HG03045 (cell line): ENCODE results near the gene PHACTR1.
"Not testable (repeated sequence)": the region's sequence is repeated elsewhere in the genome, so short reads cannot be mapped to it uniquely, and the experiment has no call there.

ENCODE experiments used
- ATAC-seq: cut with Tn5 transposase; IDR thresholded peaks from one replicate; pipeline ENCODE4 v1.9.1; 2021; ENCODE audit warnings: mild to moderate bottlenecking, moderate library complexity; ENCODE audit not compliant: unreplicated experiment

The PHACTR1 gene

DNA sequence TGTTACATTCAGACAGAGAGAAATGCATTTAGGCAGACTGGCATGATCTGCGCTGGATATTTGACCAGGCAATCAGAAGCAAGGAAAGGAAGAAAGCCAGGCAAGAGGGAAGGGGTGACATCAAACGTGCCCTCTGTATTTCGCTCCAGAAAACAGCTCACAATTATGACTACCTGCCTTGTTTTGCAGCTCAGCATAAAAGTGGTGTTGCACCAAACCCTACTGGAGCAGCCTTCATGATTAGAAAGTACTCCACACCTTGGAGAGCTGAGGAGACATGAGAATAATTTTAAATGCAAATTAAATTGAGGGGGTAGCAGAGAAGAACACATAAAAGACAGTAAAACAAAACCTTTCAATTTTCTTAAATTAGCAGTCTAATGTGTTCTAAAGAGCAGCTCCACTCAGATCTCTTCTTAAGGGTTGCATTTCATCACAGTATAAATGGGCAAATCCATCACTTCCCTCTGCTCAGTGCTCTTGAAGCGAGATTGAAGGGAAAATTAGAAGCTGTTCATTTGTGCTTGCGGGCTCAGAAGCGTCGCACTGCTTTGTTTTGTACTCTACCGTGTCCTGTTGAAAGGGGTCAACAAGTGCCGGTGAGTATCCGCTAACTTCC lies at the start of gene PHACTR1:
Gene PHACTR1 (plus strand): TSS at position 470 of the 619 bp plus-strand sequence.
- ATAC-seq = no peak

DNA sequence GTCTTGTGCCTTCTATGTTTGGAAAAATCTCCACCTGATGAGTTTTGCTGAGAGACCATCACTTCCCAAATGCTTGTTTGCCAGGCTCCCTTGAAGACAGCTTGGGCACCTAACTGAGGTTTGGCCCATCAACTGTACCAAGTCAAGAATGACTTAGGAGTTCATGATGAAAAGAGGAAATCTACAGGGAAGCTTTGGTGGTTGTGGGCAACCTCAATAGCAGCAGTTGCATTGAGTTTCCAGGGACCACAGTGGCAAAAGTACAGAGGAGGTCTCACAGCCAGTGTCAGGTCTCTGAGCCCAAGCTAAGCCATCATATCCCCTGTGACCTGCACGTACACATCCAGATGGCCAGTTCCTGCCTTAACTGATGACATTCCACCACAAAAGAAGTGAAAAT lies 49.7 kb upstream of the PHACTR1 start:
- ATAC-seq = no peak

DNA sequence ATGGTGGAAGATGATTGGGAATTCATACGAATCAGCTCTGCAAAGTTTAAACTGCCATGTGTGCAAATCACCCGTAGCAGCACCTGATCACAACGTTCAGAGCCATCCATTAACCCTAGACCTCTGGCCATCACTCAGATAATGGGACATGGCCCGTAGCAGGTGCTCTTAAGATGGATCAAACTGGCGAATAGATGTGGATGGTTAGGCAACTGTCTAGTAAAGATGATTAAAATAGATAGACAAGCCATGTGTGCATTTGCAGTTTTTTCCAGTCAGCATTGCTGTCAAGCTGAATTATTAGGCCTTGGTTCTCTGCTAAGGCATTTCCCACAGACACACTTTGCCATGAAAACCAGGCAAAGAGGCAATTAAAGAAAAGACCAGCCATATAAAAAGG lies 40.6 kb upstream of the PHACTR1 start:
- ATAC-seq = no peak

DNA sequence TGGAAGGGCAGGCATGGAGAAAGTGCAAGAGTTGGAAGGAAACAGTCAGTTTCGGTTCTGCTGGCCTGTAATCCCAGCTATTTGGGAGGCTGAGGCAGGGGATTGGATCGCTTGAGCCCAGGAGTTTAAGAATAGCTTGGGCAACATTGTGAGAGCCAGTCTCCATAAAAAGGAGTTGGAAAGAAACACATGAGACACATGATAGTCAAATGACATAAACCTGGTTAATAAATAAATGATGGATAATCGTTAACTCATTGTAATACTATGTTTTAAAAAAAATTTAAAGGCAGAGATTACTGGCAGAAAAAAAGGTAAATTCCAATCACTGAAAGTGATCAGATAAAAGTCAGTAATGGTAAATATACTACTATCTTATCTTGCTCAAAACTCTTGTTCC lies 37.2 kb upstream of the PHACTR1 start:
- ATAC-seq = no peak

DNA sequence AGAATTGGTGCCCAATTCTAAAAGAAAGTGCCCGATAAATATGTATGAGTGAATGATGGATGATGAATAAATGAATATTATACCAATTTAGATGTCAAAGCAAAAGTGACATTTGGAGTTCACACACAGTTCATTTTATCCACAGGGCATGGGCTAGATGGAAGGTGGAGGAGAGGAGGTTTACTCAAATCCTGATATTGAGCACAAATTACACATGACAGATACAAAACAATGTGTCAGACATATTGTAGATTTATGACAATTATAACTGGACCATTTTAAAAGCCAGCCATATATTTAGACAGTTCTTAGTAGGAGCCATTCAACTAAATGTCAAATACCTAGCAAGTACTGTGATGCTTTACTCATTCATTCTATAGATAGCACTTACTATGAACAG lies 23.4 kb upstream of the PHACTR1 start:
- no peak for ATAC-seq

DNA sequence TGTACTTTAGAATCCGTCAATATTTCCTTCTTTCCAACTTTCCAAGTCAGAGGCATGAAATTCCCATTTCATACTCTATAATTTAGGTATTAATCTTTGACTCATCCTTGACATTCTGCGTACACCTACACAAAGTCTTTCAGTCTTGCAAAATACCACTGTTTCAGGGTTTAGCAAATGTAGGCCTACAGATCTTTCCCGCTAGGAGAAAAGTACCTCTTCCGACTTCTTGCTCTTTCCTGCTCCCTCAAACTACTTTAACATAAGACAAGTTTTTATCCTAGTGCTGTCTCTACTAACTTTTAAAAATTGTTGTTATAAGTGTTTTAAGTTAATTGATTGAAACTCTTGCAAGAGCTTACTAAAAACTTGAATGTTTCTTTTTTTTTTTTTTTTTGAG lies 18.3 kb upstream of the PHACTR1 start:
- no peak for ATAC-seq

DNA sequence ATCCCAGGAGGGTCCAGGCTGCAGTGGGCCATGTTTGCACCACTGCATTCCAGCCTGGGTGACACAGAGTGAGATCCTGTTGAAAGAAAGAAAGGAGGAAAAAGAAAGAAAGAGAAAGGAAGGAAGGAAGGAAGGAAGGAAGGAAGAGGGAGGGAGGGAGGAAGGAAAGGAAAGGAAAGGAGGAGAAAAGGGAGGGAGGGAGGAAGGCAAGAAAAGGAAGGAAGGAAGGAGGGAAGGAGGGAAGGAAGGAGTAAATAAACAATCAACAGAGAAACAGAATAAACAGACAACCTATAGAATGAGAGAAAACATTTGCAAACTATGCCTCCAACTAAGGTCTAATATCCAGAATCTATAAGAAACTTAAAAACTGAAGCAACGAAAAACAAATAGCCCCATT lies 11.6 kb upstream of the PHACTR1 start:
- no peak for ATAC-seq

DNA sequence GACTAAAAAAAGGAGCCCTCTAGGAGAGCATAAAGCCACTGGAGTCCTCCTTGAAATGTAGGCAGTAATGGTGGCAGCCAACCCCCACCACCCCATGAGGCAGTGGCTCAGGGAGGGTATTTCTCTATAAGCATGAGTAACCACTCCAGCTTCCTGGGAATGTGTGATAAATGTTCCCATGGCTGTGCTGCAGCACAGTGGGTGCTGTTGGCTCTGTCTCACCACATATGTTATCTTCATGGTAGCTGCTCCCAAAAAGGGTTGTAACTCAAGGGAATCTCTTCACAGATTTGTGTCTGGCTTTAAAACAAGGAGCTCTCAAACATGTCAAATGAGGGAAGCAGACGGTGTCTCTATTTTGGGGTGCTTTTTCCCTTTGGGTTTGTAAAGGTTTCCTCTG lies 7.5 kb upstream of the PHACTR1 start:
- no peak for ATAC-seq

DNA sequence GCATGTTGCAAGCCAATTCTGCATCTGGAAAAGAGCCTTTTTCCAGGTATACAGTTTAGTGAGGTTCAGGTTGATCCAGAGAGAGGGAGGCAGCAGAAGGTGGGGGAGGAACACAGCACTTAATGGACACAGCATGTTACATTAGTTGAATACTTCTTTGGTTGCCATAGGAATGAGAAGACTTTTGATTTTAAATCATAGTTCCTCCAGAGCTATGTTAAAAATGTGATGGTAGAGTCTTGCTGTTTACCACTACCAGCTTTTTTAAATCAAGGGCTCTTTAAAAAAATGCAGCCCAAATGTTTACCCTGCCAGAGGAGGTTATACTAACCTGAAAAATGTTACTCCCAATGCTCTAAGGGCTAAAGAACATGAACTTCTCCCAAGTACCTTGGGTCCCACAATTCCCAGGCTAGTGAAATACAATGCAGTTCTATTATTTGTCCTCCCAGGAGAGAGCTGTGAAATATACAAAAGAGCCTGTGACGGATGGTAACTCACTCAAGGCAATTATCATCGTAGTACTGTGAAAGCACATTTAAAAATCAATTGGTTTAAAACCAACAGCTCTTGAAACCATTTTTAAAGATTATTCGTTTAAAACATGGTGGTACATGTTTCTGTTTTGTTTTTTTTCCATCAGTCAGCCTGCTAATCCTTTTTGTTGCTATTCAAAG lies 6.9 kb upstream of the PHACTR1 start:
- ATAC-seq = no peak

DNA sequence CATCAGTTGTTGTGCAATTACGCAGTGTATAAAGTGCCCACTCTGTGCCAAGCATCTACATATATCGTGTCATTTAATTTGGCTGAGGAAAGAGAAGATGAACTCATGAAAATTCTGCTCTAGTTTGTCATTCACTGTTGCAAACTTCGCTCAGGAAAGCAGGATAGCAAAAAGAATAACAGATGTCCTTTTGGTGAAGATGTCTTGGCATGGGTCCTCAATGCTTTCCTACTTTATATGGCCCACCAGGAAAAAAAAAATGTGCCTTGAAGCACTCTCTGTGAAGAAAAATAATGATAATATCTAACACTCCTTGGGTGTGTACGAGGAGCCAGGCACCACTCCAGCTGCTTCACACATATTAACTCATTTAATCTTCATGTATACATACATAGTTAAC lies 5.6 kb upstream of the PHACTR1 start:
- no peak for ATAC-seq

DNA sequence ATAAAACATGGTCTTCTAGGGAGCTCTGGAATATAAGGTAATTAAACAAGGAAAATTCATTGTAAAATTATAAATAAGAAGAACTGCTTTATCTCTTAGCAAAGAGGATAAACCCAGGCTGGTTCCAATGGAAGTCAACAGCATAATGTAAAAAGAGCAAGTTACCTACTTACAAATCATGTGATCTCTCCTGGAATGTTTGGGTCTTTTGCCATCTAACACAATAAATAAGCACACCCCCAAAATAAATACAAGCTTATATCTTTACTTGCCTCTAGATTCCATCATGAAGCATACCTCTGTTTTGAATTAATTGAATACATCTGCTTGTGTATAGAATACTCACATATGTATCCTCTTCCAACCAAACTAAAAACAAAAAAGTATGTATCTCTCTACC lies 2.5 kb upstream of the PHACTR1 start:
- no peak for ATAC-seq

DNA sequence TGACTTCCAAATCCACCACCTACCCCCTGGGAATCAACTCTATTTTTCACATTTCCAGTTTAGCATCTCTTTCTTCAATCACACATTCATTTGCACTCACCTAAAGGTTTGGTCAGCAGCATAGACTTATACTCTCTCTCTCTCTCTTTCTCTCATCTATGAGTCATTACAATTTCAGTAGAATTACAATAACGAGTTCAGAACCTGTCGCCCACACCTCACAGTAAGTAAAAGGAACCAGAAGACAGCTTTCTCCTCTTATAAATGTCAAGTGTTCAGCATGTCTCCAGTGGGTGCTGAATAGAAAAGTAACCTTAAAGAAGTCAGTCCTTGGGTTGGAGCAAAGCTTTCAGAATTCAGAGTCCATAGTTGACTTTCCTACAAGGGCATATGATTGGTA lies 1.1 kb upstream of the PHACTR1 start:
- ATAC-seq = no peak

DNA sequence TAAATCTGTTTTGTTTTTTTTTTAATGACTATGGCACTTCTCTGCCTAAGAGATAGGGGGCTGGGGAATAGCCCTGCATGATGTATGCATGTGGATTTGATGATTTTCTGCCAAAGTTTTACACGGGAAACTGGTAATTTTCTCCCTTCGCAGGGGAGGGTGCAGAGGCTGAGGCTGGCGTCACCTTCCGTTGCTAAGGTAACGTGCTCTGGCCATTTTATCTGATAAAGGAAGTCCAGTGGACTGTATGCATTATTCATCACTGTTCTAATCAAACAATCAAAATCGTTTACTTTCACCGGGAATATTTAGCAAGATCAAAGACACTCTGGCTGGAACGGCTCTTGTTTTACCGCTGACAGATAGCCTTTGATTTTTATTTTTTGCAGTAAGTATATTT lies 789 bp downstream of the PHACTR1 start:
- no peak for ATAC-seq

DNA sequence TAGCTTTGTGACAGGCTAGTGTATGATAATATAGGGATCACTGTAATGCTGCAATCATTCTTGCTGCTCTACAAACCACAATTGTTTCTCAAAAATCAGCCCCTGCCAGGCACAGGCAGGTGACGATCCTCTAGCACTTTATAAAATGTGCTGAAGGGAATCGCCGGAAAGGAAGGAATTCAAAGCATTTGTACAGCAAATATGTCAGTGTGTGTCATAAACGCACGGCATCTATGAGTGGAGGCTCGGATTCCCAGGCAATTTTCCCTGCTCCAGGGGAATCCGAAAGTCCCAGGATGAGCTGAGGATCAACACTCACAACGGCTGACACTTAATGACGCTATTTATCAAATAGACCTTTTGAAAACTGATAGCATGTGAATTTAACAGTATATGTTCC lies 1.4 kb downstream of the PHACTR1 start:
- ATAC-seq = no peak

DNA sequence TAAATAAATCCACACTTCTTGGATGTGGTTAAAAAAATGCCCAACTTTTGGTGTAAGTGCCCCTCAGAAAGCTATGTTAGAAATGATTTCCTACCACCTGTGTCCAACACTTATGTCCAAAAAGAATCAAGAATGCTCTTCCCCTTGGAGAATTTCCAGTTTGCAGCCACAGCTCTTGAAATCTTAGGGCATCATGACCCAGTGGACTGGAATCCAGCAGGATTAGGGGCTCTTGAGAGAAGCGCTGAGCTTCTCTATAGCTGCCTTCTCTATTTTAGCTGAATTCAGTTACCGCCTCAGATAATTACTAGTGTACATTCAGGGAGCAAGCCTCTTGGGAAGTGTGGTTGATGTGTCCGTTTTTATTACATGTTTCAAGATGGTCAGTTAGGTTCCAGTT lies 2.5 kb downstream of the PHACTR1 start:
- no peak for ATAC-seq

DNA sequence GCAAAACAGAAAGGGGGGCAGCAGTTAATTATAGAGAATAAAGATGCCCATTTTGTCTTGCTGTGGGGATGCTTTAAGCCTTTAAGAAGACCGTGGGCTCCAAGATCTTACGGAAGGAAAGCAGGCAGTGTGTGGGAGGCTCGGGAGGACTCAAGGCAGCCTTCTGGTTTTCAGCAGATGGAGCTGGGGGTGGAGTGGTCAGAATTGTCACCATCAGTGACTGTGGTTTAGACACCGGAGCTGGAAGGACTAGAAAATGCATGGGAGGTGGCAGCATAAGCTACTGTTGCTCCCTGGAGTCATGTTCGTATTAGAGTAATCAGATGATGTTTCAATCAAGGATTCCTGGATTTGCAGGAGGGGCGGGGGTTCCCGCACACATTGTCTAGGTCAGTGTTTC lies 3.7 kb downstream of the PHACTR1 start:
- ATAC-seq = no peak

DNA sequence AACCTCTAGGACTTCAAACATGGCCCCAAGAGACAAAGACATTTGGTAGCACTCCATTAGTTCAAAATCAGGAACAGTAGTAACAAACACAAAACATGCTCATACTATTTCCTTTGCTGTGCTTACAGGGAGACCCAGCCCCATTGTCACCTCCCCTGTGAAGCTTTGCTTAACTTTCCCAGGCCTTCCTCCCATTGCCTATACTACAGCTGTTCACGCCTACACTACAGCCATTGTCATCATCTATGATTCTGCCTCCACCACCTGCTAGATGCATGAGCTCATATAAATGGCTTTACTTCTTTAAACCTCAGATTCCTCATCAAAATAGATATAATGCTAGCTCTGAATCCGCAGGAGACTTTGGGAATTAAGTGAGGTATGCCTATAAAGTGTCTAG lies 8.7 kb downstream of the PHACTR1 start:
- ATAC-seq = no peak

DNA sequence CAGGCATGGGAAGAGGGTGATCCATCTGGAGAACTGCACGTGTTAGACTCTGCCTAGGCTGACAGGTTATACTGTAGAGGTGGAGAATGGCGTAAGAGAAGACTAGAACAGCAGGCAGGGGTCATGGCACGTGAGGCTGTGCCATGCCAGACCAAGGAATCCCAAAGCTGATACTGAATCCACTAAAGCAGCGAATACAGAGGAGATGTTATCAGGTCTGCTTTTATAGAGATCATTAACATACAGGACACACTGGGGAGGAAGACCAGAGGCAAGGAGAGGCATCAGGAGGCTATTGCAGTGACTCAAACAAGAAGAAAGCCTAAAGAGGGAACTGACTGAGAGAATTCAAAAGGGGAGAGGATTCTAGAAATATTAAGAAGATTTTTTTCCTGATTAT lies 12.9 kb downstream of the PHACTR1 start:
- ATAC-seq = no peak

DNA sequence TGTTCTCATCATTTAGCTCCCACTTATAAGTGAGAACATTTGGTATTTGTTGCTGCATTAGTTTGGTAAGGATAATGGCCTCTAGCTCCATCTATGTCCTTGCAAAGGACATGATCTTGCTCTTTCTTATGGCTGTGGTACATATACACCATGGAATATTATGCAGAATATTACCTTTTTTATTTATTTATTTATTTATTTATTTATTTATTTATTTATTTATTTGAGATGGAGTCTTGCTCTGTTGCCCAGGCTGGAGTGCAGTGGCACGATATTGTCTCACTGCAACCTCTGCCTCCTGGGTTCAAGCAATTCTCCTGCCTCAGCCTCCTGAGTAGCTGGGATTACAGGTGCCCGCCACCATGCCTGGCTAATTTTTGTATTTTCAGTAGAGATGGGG lies 14.2 kb downstream of the PHACTR1 start:
- not testable (repeated sequence) for ATAC-seq

DNA sequence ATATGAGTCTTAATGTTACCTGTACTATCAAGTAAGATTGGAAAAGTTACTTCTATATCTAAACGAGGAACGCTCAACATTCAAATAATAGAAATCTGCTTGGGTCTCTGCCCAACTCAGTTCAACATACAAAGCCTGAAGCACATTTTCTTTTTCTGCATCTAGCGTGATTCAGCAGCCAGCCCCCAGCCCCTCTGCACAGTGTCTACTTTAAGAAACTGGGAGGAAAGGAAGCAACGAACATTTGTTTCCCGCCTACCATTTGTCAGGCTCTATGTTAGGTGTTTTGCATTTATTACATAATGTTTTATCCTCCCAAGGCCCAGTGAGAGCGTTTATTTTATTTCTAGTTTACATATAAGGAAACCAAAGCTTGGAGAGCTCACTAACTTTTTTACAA lies 17.3 kb downstream of the PHACTR1 start:
- no peak for ATAC-seq

DNA sequence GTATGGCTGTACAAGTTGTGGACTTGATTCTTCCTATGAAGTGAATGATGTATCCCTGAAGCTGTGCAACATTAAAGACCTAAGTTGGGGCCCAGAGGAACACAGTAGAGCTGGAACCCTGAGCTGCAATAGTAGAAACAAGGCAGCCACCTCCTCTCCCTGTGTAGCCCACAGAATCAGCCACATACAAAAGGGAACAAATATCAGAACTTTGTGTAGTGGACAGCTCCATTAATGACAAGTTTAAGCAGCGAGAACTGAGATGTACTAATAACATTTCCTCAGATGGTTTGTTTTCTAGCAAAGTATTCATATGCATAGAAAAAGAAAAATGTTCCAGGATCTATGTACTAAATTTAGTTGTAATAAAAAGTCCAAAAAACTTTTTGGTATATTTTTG lies 19.2 kb downstream of the PHACTR1 start:
- no peak for ATAC-seq

DNA sequence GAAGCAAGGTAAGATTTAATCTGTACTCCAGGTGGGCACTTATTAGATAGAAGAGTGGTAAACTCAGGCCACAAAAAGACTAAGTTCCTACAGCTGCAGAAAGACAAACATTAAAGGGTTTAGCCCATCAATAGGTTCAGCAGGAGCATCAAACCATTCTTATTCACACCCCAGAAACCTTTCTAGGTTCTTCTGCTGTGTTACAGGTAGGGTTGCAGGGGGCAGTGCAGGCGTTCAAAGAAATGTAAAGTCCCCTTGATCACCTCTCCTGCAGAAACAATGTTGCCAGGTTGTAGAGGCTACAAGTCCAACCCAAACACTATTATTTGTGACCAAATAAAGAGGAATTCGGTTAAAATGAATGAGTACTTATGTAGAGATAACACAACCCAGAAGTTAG lies 31.8 kb downstream of the PHACTR1 start:
- no peak for ATAC-seq
